ENCODE data around the gene LSM4. TPM values are rescaled to one million over a fixed set of nuclear protein-coding genes. Genes with fewer than 3 reads are reported as not detected.

The LSM4 gene
- total and polyA plus RNA-seq, 2 of the 13 experiments (the other 11 are each of a cell fraction or from before 2014, with no cell fraction given), result 65.8 to 166 TPM

DNA sequence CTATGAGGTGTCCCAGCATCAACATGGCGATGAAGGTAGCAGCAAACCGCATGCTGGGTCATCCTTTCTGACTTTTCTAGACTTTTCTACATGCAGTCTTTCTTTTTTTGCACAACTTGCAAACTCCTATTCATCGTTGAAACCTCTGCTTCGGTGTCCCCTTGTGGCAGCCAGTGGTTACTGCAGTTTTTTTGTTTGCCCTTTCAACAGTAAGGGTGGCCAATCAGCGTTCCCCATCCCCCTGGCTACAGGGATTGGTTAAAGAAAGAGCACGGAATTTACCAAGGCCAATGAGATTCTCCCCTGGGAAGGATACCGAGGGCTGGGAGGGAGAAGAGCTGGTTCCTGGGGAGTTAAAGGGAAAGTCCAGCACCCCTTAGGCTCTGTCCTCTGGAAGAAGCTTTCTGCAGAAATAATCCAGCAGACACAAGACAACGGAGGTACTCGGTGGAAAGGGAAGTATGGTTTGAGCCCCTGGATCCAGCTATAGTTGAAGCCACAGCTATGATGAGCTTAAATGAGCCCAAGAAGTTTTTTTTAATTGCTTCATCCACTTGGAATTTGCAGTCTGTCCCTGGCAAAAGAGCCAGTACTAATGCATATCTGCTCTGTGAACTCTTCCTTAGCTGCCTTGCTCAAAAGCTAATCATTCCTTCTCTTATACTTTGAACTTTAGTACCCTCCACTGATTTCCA lies 5.6 kb upstream of the LSM4 start (continued):
- TF ChIP-seq, protein P1, sequence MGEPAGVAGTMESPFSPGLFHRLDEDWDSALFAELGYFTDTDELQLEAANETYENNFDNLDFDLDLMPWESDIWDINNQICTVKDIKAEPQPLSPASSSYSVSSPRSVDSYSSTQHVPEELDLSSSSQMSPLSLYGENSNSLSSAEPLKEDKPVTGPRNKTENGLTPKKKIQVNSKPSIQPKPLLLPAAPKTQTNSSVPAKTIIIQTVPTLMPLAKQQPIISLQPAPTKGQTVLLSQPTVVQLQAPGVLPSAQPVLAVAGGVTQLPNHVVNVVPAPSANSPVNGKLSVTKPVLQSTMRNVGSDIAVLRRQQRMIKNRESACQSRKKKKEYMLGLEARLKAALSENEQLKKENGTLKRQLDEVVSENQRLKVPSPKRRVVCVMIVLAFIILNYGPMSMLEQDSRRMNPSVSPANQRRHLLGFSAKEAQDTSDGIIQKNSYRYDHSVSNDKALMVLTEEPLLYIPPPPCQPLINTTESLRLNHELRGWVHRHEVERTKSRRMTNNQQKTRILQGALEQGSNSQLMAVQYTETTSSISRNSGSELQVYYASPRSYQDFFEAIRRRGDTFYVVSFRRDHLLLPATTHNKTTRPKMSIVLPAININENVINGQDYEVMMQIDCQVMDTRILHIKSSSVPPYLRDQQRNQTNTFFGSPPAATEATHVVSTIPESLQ (CRISPR knock-in tag; conservative IDR thresholded peaks at IDR 0.05), result 0 out of 2 replicates have a peak, but pooled peaks have one; percentile 37
- TF ChIP-seq NR2C2 (CRISPR knock-in tag; IDR thresholded peaks at IDR 0.05; ENCODE audit: borderline replicate concordance) (peak; percentile 36; the same call in 1 of the 2 replicates), NFYB (CRISPR knock-in tag; IDR thresholded peaks at IDR 0.05) (peak; percentile 88), ZNF383 (CRISPR knock-in tag; IDR thresholded peaks at IDR 0.05; ENCODE audit: borderline replicate concordance) (no peak), ZNF777 (CRISPR knock-in tag; IDR thresholded peaks at IDR 0.05) (no peak), HOXA3 (CRISPR knock-in tag; IDR thresholded peaks at IDR 0.05) (0 out of 2 replicates have a peak, but pooled peaks have one; percentile 35), HNF4A (CRISPR knock-in tag; IDR thresholded peaks at IDR 0.05) (peak; percentile 73), NFKBIZ (CRISPR knock-in tag; IDR thresholded peaks at IDR 0.05) (no peak), POLR2G (IDR thresholded peaks at IDR 0.05; ENCODE audit: low read depth, low read length) (peak; percentile 62; the same call in 1 of the 2 replicates), MAFG (CRISPR knock-in tag; IDR thresholded peaks at IDR 0.05) (no peak), ZNF766 (CRISPR knock-in tag; IDR thresholded peaks at IDR 0.05; ENCODE audit: borderline replicate concordance) (peak; percentile 19; the same call in 1 of the 2 replicates), ZNF605 (CRISPR knock-in tag; IDR thresholded peaks at IDR 0.05) (0 out of 2 replicates have a peak, but pooled peaks have one; percentile 9)
- TF ChIP-seq, protein P2, sequence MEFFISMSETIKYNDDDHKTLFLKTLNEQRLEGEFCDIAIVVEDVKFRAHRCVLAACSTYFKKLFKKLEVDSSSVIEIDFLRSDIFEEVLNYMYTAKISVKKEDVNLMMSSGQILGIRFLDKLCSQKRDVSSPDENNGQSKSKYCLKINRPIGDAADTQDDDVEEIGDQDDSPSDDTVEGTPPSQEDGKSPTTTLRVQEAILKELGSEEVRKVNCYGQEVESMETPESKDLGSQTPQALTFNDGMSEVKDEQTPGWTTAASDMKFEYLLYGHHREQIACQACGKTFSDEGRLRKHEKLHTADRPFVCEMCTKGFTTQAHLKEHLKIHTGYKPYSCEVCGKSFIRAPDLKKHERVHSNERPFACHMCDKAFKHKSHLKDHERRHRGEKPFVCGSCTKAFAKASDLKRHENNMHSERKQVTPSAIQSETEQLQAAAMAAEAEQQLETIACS (CRISPR knock-in tag; IDR thresholded peaks at IDR 0.05), result no peak
- TF ChIP-seq, protein P3, sequence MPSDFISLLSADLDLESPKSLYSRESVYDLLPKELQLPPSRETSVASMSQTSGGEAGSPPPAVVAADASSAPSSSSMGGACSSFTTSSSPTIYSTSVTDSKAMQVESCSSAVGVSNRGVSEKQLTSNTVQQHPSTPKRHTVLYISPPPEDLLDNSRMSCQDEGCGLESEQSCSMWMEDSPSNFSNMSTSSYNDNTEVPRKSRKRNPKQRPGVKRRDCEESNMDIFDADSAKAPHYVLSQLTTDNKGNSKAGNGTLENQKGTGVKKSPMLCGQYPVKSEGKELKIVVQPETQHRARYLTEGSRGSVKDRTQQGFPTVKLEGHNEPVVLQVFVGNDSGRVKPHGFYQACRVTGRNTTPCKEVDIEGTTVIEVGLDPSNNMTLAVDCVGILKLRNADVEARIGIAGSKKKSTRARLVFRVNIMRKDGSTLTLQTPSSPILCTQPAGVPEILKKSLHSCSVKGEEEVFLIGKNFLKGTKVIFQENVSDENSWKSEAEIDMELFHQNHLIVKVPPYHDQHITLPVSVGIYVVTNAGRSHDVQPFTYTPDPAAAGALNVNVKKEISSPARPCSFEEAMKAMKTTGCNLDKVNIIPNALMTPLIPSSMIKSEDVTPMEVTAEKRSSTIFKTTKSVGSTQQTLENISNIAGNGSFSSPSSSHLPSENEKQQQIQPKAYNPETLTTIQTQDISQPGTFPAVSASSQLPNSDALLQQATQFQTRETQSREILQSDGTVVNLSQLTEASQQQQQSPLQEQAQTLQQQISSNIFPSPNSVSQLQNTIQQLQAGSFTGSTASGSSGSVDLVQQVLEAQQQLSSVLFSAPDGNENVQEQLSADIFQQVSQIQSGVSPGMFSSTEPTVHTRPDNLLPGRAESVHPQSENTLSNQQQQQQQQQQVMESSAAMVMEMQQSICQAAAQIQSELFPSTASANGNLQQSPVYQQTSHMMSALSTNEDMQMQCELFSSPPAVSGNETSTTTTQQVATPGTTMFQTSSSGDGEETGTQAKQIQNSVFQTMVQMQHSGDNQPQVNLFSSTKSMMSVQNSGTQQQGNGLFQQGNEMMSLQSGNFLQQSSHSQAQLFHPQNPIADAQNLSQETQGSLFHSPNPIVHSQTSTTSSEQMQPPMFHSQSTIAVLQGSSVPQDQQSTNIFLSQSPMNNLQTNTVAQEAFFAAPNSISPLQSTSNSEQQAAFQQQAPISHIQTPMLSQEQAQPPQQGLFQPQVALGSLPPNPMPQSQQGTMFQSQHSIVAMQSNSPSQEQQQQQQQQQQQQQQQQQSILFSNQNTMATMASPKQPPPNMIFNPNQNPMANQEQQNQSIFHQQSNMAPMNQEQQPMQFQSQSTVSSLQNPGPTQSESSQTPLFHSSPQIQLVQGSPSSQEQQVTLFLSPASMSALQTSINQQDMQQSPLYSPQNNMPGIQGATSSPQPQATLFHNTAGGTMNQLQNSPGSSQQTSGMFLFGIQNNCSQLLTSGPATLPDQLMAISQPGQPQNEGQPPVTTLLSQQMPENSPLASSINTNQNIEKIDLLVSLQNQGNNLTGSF (CRISPR knock-in tag; IDR thresholded peaks at IDR 0.05), result no peak
- TF ChIP-seq, protein P4, sequence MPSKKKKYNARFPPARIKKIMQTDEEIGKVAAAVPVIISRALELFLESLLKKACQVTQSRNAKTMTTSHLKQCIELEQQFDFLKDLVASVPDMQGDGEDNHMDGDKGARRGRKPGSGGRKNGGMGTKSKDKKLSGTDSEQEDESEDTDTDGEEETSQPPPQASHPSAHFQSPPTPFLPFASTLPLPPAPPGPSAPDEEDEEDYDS (CRISPR knock-in tag; IDR thresholded peaks at IDR 0.05), result peak; percentile 96
- TF ChIP-seq, protein P5, sequence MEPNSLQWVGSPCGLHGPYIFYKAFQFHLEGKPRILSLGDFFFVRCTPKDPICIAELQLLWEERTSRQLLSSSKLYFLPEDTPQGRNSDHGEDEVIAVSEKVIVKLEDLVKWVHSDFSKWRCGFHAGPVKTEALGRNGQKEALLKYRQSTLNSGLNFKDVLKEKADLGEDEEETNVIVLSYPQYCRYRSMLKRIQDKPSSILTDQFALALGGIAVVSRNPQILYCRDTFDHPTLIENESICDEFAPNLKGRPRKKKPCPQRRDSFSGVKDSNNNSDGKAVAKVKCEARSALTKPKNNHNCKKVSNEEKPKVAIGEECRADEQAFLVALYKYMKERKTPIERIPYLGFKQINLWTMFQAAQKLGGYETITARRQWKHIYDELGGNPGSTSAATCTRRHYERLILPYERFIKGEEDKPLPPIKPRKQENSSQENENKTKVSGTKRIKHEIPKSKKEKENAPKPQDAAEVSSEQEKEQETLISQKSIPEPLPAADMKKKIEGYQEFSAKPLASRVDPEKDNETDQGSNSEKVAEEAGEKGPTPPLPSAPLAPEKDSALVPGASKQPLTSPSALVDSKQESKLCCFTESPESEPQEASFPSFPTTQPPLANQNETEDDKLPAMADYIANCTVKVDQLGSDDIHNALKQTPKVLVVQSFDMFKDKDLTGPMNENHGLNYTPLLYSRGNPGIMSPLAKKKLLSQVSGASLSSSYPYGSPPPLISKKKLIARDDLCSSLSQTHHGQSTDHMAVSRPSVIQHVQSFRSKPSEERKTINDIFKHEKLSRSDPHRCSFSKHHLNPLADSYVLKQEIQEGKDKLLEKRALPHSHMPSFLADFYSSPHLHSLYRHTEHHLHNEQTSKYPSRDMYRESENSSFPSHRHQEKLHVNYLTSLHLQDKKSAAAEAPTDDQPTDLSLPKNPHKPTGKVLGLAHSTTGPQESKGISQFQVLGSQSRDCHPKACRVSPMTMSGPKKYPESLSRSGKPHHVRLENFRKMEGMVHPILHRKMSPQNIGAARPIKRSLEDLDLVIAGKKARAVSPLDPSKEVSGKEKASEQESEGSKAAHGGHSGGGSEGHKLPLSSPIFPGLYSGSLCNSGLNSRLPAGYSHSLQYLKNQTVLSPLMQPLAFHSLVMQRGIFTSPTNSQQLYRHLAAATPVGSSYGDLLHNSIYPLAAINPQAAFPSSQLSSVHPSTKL (CRISPR knock-in tag; IDR thresholded peaks at IDR 0.05), result 0 out of 2 replicates have a peak, but pooled peaks have one; percentile 15
